Endothelial cell of hepatic sinusoid (primary cell): ENCODE measurements around the gene RAB1A.
"Not testable (repeated sequence)": the region's sequence is repeated elsewhere in the genome, so short reads cannot be mapped to it uniquely, and the experiment has no call there.

ENCODE experiments used
- in situ Hi-C: cut with HindIII; loops from 2 replicates; pipeline ENCODE4 v1.10.0; 2017; ENCODE audit warnings: low sequenced_read_pairs

The RAB1A gene

DNA sequence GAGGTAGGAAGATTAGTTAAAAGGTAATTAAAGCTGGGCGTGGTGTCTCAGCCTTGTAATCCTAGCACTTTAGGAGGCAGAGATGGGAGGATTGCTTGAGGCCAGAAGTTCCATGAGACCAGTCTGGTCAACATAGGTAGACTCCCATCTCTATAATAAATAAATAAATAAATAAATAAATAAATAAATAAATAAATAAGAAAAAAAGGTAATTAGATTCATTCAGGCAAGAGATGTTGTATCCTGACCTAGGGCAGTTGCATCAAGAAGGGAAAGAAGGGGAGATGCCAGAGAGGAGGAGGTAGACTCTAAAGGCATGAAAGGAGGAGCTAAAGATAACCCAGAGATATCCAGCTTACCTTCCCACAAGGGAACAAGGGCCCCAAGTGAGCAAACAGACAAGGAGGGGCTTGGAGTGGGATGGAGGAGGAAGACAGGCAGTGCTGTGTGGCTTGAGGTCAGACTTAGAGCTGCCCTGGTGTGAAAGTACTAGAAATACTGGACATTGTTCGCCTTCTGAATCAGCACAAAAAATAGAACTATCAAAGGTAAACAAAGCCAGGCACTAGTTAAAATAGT is 7.4 kb upstream of the RAB1A start:
- in situ Hi-C loops: loop anchor here (5.0 kb wide), 1 partner anchor 60 kb away; no protein-coding TSS in a partner anchor

DNA sequence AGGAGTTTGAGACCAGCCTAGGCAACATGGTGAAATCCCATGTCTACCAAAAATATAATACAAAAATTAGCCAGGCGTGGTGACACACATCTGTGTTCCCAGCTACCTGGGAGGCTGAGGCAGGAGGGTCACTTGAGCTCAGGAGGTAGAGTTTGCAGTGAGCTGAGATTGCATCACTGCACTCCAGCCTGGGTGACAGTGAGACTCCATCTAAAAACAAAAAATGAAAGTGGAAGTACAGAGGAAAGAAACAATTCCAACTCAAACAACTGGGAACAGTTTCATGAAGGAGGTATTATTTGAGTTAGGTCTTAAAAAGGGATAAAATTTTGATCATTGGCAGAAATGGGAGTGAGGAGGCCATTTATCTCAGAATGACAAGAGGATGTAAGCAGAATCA is 6.3 kb upstream of the RAB1A start:
- in situ Hi-C loops: loop anchor here (5.0 kb wide), 1 partner anchor 61 kb away; no protein-coding TSS in a partner anchor

DNA sequence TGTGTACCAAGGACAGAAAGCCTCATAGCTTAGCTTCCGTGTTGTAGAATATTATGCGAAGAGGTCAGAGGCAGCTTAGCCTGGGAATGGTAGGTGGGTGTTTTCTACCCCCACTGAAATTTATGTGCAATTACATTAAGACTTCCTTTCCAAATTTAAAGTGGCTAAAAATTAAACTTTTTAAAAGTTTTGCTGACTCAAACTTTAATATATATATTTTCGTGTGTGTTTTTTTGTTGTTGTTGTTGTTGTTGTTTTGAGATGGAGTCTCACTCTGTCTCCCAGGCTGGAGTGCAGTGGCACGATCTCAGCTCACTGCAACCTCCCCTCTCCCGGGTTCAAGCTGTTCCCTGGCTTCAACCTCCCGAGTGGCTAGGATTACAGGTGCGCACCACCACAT is 4.3 kb upstream of the RAB1A start:
- in situ Hi-C loops: no loop called here

DNA sequence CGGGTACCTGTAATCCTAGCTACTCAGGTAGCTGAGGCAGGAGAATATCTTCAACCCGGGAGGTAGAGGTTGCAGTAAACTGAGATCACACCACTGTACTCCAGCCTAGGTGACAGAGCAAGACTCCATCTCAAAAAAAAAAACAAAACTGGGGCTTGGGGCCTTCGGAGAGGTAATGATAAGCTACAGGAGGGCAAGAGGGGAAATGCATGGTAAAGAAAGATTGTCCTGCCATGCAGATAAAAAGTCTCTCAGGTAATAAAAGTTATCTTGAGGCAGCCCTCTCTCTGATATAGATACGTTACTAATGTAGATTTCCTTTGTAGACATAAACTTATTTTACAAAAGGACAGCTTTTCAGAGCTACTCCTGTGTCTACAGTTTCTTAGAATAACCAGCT is 3.7 kb upstream of the RAB1A start:
- in situ Hi-C loops: no loop called here

DNA sequence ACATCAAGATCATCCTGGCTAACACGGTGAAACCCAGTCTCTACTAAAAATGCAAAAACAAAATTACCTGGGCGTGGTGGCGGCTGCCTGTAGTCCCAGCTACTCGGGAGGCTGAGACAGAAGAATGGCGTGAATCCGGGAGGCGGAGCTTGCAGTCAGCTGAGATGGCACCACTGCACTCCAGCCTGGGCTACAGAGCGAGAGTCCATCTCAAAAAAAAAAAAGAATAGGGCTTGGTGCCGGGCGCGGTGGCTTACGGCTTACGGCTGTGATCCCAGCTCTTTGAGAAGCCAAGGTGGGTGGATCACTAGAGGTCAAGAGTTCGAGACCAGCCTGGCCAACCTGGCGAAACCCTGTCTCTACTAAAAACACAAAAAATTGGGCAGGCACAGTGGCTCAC is 3.0 kb upstream of the RAB1A start:
- in situ Hi-C loops: not testable (repeated sequence)

DNA sequence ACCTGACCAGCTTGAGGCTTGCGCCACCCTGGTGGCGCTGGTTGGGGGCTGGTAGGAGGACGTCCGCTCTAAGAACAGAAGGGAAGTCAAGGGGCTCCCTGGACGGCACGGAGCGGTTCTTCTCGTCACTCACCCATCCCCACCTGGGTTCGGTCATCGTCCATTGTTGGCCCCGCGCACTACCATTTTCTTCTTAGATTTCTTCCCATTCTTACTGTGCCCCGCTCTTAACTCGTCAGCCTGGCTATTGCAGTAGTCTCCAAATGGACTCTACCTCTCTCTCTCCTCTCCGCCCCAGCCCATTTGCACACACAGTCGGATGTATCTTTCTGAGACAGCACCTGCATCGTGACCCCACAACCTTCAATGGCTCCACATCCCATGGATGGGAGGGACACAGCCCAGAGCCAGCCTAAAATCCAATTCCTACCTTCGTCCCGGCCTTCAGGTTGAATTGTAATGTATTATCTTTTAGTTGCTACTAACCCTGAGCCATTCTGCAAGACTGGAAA is 814 bp upstream of the RAB1A start:
- in situ Hi-C loops: no loop called here

DNA sequence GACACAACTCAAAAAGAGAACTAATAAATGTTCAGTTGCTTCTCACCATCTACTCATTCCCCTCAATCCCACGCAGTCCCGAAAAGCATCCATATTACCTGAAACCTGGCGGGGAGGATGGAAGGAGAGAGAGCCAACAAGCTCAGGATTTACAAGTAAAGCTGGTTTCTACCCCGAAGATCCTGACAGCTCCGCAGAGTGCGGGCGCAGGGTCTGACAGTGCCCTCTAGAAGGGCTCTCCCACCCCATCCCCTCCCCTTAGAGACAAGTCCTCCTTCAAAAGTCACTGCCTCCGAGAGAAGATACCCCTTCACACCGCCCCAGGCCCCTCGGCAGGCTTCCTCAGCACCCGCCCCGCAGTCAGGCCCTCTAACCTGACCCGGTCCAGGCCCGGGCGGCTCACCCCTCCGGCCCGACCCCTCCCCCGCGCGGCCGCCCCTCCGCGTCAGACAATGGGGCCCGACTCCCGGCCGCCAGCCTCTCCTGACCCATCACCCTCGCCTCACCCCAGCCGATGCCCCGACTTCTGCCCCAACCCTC is 550 bp downstream of the RAB1A start:
- in situ Hi-C loops: loop anchor here (5.0 kb wide), 1 partner anchor 47 kb away; no protein-coding TSS in a partner anchor

DNA sequence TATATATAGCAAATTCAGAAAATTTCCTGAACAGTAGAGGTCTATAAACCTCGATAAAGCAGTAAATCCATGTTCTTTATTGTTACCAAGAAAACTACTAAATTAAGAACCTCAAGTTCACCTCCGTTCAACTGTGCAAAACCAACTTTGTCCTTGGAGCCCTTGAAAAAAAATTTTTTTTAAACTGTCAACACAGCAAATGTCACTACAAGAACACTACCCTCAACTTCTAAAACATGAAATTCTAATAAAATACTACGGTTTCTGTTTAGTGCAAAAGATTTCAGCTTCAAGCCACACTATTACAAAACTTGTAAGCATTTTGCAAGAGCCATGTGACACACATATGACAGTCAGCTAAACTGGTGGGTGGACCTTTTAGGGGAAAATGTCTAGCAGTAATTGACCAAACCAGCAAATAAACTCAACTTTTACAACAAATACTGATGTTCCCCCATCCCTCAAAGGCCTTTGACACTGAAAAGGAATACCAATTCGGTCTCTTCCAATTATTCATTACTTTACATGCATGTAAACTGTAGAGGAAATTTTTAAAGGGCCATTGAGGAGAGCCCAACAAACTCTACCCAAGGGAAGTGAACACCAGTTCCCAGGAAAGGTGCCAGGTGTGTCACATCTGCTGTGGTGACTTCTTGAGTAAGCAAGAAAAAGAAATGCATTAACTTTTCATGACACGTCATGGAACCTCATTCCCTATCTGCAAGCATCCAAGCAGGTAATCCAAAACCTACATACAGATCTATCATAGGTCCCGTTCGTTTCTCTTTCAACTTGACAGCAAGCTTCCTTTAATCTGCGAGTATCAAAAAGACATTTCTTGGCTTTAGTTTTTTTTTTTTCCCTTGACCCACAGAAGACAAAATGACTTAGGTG is 1.4 kb downstream of the RAB1A start:
- in situ Hi-C loops: loop anchor here (5.0 kb wide), 1 partner anchor 46 kb away; no protein-coding TSS in a partner anchor

DNA sequence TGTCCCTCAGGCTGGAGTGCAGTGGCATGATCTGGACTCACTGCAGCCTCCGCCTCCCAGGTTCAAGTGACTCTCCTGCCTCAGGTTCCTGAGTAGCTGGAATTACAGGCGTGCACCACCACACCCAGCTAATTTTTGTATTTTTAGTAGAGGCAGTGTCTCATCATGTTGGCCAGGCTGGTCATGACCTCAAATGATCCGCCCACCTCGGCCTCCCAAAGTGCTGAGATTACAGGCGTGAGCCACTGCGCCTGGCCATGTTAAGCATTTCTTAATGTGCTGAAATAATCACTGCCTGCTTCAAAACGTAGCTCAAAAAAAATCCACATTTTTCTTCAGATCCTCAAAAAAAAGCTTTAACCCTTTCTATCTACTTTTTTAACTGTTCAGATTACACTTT is 4.4 kb downstream of the RAB1A start:
- in situ Hi-C loops: loop anchor here (5.0 kb wide), 1 partner anchor 43 kb away; no protein-coding TSS in a partner anchor

DNA sequence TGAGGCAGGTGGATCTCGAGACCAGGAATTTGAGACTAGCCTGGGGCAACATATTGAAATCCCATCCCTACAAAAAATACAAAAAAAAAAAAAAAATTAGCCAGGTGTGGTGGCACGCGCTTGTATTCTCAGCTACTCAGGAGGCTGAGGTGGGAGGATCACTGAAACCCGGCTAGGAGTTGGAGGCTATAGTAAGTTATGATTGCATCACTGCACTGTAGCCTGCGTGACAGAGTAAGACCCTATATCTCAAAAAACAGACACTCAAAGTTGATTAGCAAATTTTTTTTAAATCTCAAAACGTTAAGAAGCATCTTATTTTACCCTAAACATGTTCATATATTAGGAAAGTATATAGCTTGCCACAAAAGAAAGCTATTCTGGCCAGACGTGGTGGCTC is 7.6 kb downstream of the RAB1A start:
- in situ Hi-C loops: no loop called here

DNA sequence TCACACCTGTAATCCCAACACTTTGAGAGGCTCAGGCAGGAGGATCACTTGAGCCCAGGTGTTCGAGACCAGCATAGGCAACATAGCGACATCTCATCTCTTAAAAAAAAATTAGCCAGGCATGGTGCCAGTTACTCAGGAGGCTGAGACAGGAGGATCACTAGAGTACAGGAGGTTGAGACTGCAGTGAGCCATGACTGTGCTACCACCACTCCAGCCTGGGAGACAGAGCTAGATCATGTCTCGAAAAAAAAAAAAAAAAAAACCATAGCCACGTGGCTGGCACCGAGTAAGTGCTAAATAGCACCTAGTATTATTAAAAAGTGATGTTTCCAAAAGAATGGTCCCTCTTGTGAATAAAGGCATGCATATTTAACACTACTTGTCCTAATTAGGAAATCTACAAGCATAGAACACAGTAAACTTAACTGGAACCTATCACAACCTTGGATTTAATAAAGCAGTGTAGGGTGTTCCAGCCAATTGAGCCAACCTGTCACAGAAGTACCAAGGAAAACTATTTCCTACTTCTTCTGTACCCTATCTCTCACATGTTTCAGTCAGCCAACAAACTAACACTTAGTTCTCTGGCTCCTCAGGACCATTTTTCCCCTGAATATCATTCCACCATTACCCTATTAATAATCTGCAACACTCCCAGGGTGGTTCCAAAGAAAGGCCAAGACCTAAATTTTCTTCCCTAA is 8.8 kb downstream of the RAB1A start:
- in situ Hi-C loops: no loop called here

DNA sequence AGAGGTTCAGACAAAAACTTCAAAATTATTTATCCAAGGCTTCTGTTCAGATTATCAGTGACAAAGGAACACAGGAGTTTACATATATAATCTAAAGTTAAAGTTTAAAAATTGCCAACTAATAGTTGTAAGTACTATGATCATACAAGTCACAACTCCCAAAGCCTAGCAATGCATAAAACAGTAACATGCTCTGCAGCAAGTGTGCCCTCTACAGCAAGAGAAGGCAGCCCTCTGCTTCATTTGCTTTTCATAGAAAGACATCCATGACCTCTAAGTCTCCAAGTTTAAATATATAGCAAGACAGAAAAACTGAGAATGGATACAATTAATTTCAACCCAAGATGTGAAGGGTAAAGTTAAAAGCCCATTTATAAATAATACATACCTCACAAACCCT is 13.3 kb downstream of the RAB1A start:
- in situ Hi-C loops: no loop called here

DNA sequence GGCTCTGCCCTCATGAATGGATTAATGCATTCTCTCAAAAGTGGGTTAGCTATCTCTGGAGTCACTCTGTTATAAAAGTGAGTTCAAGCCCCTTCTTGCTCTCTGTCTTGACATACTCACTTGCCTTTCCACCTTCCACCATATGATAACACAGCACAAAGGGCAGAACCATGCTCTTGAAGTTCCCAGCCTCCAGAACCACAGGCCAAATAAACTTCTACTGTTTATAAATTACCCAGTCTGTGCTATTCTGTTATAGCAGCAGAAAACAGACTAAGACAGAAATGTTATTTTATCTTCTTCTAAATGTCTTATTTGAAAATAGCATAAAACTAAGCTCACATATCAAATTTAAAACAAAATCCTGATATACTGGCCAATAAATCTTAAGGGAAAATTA is 15.0 kb downstream of the RAB1A start:
- in situ Hi-C loops: no loop called here

DNA sequence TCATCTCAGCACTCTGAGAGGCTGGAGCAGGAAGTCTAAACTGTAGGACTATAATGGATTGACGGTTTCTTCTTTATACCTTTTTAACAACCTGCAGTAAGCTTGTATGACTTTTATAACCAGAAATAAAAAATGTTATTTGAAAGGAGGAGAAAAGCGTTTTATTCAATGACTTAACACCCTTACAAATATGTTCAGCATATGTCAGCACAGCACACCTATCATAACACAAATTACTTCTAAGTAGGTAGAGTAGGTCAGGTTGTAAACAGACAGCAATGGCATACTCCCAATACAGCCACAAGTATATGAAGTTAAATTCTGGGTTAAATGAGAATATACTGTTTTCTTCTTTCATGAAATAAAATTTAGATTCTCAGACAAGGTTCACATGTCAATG is 16.1 kb downstream of the RAB1A start:
- in situ Hi-C loops: no loop called here

DNA sequence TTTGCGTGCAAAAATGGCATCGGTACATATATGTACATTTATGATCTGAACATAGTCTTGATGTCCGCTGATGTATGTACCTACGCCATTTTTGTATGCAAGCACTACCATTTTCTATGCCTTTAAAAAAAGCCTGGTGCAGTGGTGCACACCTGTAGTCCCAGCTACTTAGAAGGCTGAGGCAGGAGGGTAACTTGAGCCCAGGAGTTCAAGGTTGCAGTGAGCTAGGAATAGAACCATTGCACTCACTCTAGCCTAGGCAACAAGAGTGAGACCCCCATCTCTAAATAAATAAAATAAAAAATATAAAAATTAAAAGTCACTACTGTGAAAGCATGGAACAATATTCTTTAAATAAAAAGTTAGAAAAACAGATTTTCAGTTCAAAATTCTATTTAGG is 16.7 kb downstream of the RAB1A start:
- in situ Hi-C loops: no loop called here

DNA sequence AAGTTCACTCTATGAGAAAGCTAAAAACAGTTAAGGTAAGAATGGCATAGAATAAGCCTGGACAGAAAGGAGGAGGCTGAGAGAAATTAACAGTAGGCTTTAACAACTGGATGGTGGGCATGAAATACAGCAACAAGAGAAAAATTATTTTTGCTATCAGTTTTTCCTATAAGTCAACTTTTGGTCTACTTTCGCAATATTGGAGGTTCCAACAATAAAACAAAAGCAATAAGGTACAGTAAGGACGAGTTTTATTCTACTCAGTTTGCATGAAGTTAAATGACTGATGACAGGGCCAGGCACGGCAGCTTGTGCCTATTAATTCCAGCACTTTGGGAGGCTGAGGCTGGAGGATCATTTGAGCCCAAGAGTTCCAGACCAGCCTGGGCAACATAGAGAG is 17.3 kb downstream of the RAB1A start:
- in situ Hi-C loops: no loop called here

DNA sequence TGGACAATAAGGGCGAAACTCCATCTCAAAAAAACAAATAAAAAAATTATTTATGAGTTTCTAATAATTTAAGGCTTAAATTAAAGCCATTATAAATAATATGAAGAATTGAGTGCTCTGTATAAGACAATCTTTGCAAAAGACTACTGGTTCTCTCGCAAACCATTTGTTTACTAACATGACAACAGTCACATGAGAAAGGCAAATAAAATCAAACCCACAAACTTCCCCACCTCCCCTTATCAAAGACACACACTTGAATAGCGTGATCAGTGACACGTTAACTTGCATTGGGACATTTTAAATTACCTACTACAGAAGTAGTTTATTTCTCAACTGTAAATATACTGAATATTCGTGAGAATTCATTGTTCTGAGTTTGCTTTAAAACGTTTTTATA is 21.1 kb downstream of the RAB1A start:
- in situ Hi-C loops: no loop called here

DNA sequence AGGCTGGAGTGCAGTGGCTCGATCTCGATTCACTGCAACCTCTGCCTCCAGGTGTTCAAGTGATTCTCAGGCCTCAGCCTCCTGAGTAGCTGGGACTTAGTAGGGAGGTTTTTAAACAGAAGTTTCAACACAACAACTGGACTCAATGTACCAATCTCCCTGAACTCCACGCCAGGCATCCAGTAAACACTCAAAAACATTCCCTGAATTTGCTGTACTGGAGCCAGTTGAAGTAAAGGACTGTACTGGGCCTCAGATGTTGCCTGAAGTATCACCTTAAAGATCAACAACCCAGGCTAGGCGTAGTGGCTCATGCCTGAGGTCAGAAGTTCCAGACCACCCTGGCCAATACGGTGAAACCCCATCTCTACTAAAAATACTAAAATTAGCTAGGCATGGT is 22.4 kb downstream of the RAB1A start:
- in situ Hi-C loops: no loop called here

DNA sequence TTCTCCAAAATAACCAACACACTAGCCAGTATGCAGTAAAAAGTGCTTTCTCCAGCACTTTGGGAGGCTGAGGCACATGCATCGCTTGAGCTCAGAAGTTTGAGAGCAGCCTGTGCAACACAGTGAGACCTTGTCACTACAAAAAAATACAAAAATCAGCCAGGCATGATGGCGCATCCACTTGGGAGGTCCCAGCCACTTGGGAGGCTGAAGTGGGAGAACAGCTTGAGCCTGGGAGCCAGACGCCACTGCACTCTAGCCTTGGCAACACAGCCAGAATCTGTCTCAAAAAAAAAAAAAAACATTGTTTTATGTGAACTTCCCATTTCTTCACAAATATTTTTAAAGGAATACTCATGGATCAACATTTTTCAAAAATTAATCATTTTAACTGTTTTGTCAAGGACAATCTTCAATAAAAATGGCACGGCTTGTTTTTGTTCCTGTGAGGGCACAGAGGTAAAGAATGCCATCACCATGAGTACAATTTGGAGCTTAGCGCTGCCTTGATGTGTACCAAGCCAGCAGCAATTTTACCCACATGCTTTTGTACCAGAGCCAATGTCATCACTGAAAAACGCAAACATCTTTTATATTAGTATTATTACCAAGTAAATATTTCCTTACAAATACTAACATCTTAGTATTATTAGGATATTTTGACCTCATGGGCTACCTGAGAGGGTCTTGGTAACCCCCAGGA is 26.7 kb downstream of the RAB1A start:
- in situ Hi-C loops: no loop called here

DNA sequence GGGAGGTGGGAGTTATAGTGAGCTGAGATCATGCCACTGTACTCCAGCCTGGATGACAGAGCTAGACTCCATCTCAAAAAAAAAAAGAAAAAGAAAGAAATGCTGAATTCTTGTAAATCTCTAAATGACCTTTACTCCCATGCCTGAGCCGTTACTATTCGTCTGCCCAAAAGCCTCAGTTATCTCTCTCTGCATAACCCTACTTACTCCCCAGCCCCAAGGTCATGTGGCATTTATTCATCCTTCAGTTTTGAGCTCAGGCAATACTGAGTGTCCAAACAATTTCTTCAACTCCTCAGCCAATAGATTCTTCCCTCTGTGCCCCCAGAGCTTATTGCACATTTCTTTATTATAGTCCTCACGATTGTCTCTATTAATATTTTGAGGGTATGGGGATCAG is 28.8 kb downstream of the RAB1A start:
- in situ Hi-C loops: no loop called here

DNA sequence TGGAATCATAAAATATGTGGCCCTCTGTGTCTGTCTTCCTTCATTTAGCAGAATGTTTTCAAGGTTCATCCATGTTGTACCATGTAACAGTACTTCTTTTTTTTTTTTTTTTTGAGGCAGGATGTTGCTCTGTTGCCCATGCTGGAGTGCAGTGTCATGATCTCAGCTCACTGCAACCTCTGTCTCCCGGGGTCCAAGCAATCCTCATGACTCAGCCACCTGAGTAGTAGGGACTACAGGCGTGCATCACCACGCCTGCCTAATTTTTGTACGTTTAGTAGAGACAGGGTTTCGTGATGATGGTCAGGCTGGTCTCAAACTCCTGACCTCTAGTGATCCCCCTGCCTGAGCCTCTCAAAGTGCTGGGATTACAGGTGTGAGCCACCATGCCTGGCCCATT is 31.2 kb downstream of the RAB1A start:
- in situ Hi-C loops: no loop called here
